Measurements from ENCODE around the gene CMTM8. TPM values are rescaled to one million over a fixed set of nuclear protein-coding genes. Genes with fewer than 3 reads are reported as not detected.

CMTM8 gene
- total and polyA plus RNA-seq, 2 donors (not counting 1 experiment from before 2014, with no cell fraction given), result under 0.01 to 0.50 TPM

DNA sequence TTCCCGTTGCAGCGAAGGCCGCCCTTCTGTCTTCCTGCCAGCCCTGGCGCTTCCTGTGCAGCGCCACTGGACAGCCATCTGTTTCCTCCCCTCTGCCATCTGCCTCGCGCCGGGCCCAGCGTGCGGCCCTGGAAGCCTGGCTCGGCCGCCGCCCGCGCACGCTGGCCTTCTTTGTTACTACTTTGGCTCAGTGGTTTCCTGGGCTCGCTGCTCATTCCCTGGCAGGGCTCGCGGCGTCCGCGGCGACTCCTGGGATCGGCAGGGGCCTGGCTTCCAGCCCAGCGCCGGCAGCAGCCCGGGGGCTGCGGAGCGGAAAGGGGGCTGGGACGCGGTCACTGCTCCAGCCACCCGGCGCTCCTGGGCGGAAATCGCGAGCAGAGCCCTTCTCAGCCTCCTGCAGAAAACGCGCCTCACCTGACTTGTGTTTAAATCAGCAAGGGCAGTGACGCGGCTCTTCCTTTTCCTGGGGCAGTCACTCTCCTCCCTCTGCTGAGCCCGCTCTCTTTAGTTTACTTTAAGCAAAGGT lies 163.1 kb downstream of the CMTM8 start:
- peak overlapping the region; percentile 73 for H2AFZ ChIP-seq (ENCODE audit: low read length)
- H3K27ac ChIP-seq (ENCODE audit: insufficient read depth, low read length), result peak overlapping the region; percentile 68
- peaks cover 5% of the 10 kb centered on the region for H3K4me1 ChIP-seq (ENCODE audit: control insufficient read depth, extremely low read depth, insufficient read depth, low read length)
- TF ChIP-seq EZH2 (IDR thresholded peaks at IDR 0.05; ENCODE audit: low read length, missing control alignments), result no peak
- TF ChIP-seq, protein P1, sequence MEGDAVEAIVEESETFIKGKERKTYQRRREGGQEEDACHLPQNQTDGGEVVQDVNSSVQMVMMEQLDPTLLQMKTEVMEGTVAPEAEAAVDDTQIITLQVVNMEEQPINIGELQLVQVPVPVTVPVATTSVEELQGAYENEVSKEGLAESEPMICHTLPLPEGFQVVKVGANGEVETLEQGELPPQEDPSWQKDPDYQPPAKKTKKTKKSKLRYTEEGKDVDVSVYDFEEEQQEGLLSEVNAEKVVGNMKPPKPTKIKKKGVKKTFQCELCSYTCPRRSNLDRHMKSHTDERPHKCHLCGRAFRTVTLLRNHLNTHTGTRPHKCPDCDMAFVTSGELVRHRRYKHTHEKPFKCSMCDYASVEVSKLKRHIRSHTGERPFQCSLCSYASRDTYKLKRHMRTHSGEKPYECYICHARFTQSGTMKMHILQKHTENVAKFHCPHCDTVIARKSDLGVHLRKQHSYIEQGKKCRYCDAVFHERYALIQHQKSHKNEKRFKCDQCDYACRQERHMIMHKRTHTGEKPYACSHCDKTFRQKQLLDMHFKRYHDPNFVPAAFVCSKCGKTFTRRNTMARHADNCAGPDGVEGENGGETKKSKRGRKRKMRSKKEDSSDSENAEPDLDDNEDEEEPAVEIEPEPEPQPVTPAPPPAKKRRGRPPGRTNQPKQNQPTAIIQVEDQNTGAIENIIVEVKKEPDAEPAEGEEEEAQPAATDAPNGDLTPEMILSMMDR (conservative IDR thresholded peaks at IDR 0.05 in 1 of 2, IDR thresholded peaks at IDR 0.05 in 1 of 2; ENCODE audit: low read depth in 1 of 2, low read length in 2 of 2), result no peak
- H3K4me3 ChIP-seq (replicated peaks in 1 of 4; ENCODE audit: control extremely low read depth in 1 of 4, insufficient read depth in 1 of 4, low read depth in 3 of 4, low read length in 4 of 4), result peak overlapping the region; percentile 27 to 60 (median 40)
- peak; percentile 70 to 82 for DNase-seq (ENCODE audit: low read depth in 2 of 2)
- H3K79me2 ChIP-seq (ENCODE audit: control insufficient read depth, insufficient read depth, low read length), result peaks cover 6% of the 10 kb centered on the region
- peak overlapping the region; percentile 96 for H3K4me2 ChIP-seq (ENCODE audit: extremely low read depth, insufficient read depth, low read length)
- H3K9me3 ChIP-seq (ENCODE audit: control insufficient read depth, insufficient read depth, low read depth, low read length), result no peaks in the 10 kb centered on the region
- H3K36me3 ChIP-seq (ENCODE audit: control insufficient read depth, insufficient read depth, low read length), result no peaks in the 10 kb centered on the region
- no peaks in the 10 kb centered on the region for H3K27me3 ChIP-seq (ENCODE audit: control insufficient read depth, insufficient read depth, low read length)
- peak overlapping the region; percentile 70 for H3K9ac ChIP-seq (ENCODE audit: insufficient read depth, low read length)
- H4K20me1 ChIP-seq (ENCODE audit: control insufficient read depth, extremely low read depth, insufficient read depth, low read length), result no peaks in the 10 kb centered on the region

DNA sequence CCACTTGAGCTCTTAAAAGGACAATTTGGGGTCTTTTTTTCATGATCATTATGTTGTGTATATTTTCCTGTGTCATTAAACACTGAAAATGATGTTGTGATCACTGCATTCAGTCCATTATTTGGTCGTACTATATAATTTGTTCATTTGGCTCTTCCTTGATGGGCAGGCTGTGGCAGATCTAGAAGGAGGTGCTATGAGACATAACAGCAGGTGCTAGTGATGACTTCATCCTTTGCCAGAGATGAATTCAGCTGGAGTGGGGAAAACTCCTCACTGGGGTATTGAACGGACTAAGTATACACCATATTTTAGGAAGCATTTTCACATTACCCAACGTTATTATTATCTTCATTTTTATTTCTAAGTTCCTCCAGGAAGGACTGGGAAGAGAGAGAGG lies 165.2 kb downstream of the CMTM8 start:
- TF ChIP-seq EZH2 (IDR thresholded peaks at IDR 0.05; ENCODE audit: low read length, missing control alignments), result no peak
- TF ChIP-seq, protein P1 (conservative IDR thresholded peaks at IDR 0.05 in 1 of 2, IDR thresholded peaks at IDR 0.05 in 1 of 2; ENCODE audit: low read depth in 1 of 2, low read length in 2 of 2), result no peak

GRCh38 chr3:32404714-32405113 lies 166.2 kb downstream of the CMTM8 start:
- H3K9ac ChIP-seq (ENCODE audit: insufficient read depth, low read length), result no peak overlapping the region
- H3K4me3 ChIP-seq (replicated peaks in 1 of 4; ENCODE audit: control extremely low read depth in 1 of 4, insufficient read depth in 1 of 4, low read depth in 3 of 4, low read length in 4 of 4), result no peak overlapping the region
- no peaks in the 10 kb centered on the region for H4K20me1 ChIP-seq (ENCODE audit: control insufficient read depth, extremely low read depth, insufficient read depth, low read length)
- no peaks in the 10 kb centered on the region for H3K36me3 ChIP-seq (ENCODE audit: control insufficient read depth, insufficient read depth, low read length)
- no peaks in the 10 kb centered on the region for H3K9me3 ChIP-seq (ENCODE audit: control insufficient read depth, insufficient read depth, low read depth, low read length)
- TF ChIP-seq, protein P1 (conservative IDR thresholded peaks at IDR 0.05 in 1 of 2, IDR thresholded peaks at IDR 0.05 in 1 of 2; ENCODE audit: low read depth in 1 of 2, low read length in 2 of 2), result no peak
- TF ChIP-seq EZH2 (IDR thresholded peaks at IDR 0.05; ENCODE audit: low read length, missing control alignments), result no peak
- peaks cover 5% of the 10 kb centered on the region for H3K4me1 ChIP-seq (ENCODE audit: control insufficient read depth, extremely low read depth, insufficient read depth, low read length)
- H3K27ac ChIP-seq (ENCODE audit: insufficient read depth, low read length), result no peak overlapping the region
- no peak for DNase-seq (ENCODE audit: low read depth in 2 of 2)
- no peaks in the 10 kb centered on the region for H3K27me3 ChIP-seq (ENCODE audit: control insufficient read depth, insufficient read depth, low read length)
- H3K4me2 ChIP-seq (ENCODE audit: extremely low read depth, insufficient read depth, low read length), result no peak overlapping the region
- H2AFZ ChIP-seq (ENCODE audit: low read length), result no peak overlapping the region
- no peaks in the 10 kb centered on the region for H3K79me2 ChIP-seq (ENCODE audit: control insufficient read depth, insufficient read depth, low read length)

More for the DNA sequence above, 165.2 kb downstream of the CMTM8 start:
- H3K79me2 ChIP-seq (ENCODE audit: control insufficient read depth, insufficient read depth, low read length), result peaks cover 6% of the 10 kb centered on the region
- no peak overlapping the region for H3K4me2 ChIP-seq (ENCODE audit: extremely low read depth, insufficient read depth, low read length)
- peaks cover 5% of the 10 kb centered on the region for H3K4me1 ChIP-seq (ENCODE audit: control insufficient read depth, extremely low read depth, insufficient read depth, low read length)
- H2AFZ ChIP-seq (ENCODE audit: low read length), result no peak overlapping the region
- H3K9me3 ChIP-seq (ENCODE audit: control insufficient read depth, insufficient read depth, low read depth, low read length), result no peaks in the 10 kb centered on the region
- H3K9ac ChIP-seq (ENCODE audit: insufficient read depth, low read length), result no peak overlapping the region
- H3K27ac ChIP-seq (ENCODE audit: insufficient read depth, low read length), result no peak overlapping the region
- no peak overlapping the region for H3K4me3 ChIP-seq (replicated peaks in 1 of 4; ENCODE audit: control extremely low read depth in 1 of 4, insufficient read depth in 1 of 4, low read depth in 3 of 4, low read length in 4 of 4)
- no peaks in the 10 kb centered on the region for H3K27me3 ChIP-seq (ENCODE audit: control insufficient read depth, insufficient read depth, low read length)
- H4K20me1 ChIP-seq (ENCODE audit: control insufficient read depth, extremely low read depth, insufficient read depth, low read length), result no peaks in the 10 kb centered on the region
- no peak for DNase-seq (ENCODE audit: low read depth in 2 of 2)
- no peaks in the 10 kb centered on the region for H3K36me3 ChIP-seq (ENCODE audit: control insufficient read depth, insufficient read depth, low read length)

All from fibroblast of lung (primary cell).